GM12878 (cell line): ENCODE results near the gene USP12. TPM values are rescaled to one million over a fixed set of nuclear protein-coding genes. Genes with fewer than 3 reads are reported as not detected.
"Not testable (repeated sequence)": the region's sequence is repeated elsewhere in the genome, so short reads cannot be mapped to it uniquely, and the experiment has no call there.

Experiments used
- ATAC-seq: fragments of 200-7000 bp; cut with Tn5 transposase; 3 replicates; pipeline ENCODE4 v1.9.1; 2020; ENCODE audit warnings: mild to moderate bottlenecking, moderate library complexity
- BruUV-seq: library from RNA; stranded (reverse); fragments of 400-500 nt; replicated peaks from 2 replicates; lab custom pipeline; 2021; lab: Mats Ljungman, UMichigan
- CTCF ChIA-PET: fragments of 300-600 bp; sonication (Branson Sonifier 250); formaldehyde crosslinking; extraction: SDS; loops from one replicate; lab custom pipeline; 2021; ENCODE audit warnings: inconsistent platforms; lab: Yijun Ruan, JAX
- POLR2A ChIA-PET: fragments of 350-600 bp; formaldehyde crosslinking; extraction: SDS; loops from one replicate; lab custom pipeline; 2021; ENCODE audit warnings: inconsistent platforms; lab: Charles Lee
- RAD21 ChIA-PET: fragments of 300-600 bp; sonication (Branson Sonifier 250); formaldehyde crosslinking; loops from one replicate; lab custom pipeline; 2023; ENCODE audit warnings: antibody characterized with exemption; ENCODE audit not compliant: unreplicated experiment; lab: Charles Lee
- SMC1A ChIA-PET: fragments of 300-600 bp; sonication (Branson Sonifier 250); formaldehyde crosslinking; loops from one replicate; lab custom pipeline; 2023; ENCODE audit not compliant: unreplicated experiment, uncharacterized antibody; lab: Charles Lee
- DNase-seq: peaks from one replicate; pipeline ENCODE4 v3.0.0-alpha.2; 2011; ENCODE audit warnings: low read depth, low spot score
- FAIRE-seq: peaks from 3 replicates; lab custom pipeline; 2011; peaks lifted over from hg19 to GRCh38; lab: Jason Lieb, UNC
- H2AFZ ChIP-seq: 2 replicates; pipeline ENCODE4 v1.6.0; 2011; ENCODE audit warnings: low read depth, low read length, control low read depth; ENCODE audit not compliant: control insufficient read depth
- H3K27ac ChIP-seq: 2 replicates; pipeline ENCODE4 v1.5.1; 2011; ENCODE audit warnings: control low read depth; ENCODE audit not compliant: control insufficient read depth, insufficient read depth
- H3K27me3 ChIP-seq, 2 experiments: replicated peaks in 1 of 2; 2 replicates each; pipeline versions ENCODE4 v1.6.0 to v1.6.1; 2011; ENCODE audit warnings: low read length in 1 of 2; ENCODE audit not compliant: control insufficient read depth in 2 of 2, insufficient read depth in 2 of 2
- H3K36me3 ChIP-seq, 2 experiments: 2 replicates each; pipeline ENCODE4 v1.5.1; 2011; ENCODE audit warnings: low read length in 1 of 2; ENCODE audit not compliant: control insufficient read depth in 2 of 2, insufficient read depth in 2 of 2
- H3K4me1 ChIP-seq: 2 replicates; pipeline ENCODE4 v1.6.1; 2011; ENCODE audit warnings: mild to moderate bottlenecking, low read length, moderate library complexity, mixed read lengths; ENCODE audit not compliant: control insufficient read depth, insufficient read depth
- H3K4me2 ChIP-seq: 2 replicates; pipeline ENCODE4 v1.6.0; 2011; ENCODE audit warnings: control low read depth; ENCODE audit not compliant: control insufficient read depth, insufficient read depth
- H3K4me3 ChIP-seq: fragments of 200-600 bp; sonication (generic); 2 replicates; pipeline ENCODE4 v1.5.1; 2016
- H3K79me2 ChIP-seq: 2 replicates; pipeline ENCODE4 v1.6.0; 2011; ENCODE audit warnings: low read length; ENCODE audit not compliant: control insufficient read depth, insufficient read depth
- H3K9ac ChIP-seq: 2 replicates; pipeline ENCODE4 v1.8.0; 2011; ENCODE audit warnings: low read length, control low read depth, mixed read lengths; ENCODE audit not compliant: control insufficient read depth, insufficient read depth
- H3K9me3 ChIP-seq: replicated peaks from 3 replicates; pipeline ENCODE4 v1.5.1; 2011; ENCODE audit warnings: mild to moderate bottlenecking, low read length; ENCODE audit not compliant: control insufficient read depth, insufficient read depth
- H4K20me1 ChIP-seq: 2 replicates; pipeline ENCODE4 v1.6.0; 2011; ENCODE audit not compliant: control insufficient read depth, insufficient read depth
- BRCA1 ChIP-seq: IDR thresholded peaks from 2 replicates; pipeline ENCODE4 v1.6.1; 2011; ENCODE audit warnings: low read depth, low read length, improper control_type of control experiment
- MTA3 ChIP-seq: IDR thresholded peaks from 2 replicates; pipeline ENCODE4 v1.6.1; 2012; ENCODE audit warnings: low read length, inconsistent platforms, borderline replicate concordance
- TCF3 ChIP-seq: IDR thresholded peaks from 2 replicates; pipeline ENCODE4 v1.6.1; 2012; ENCODE audit warnings: low read depth, mild to moderate bottlenecking, low read length, borderline replicate concordance; ENCODE audit not compliant: insufficient read depth
- WGBS: methylation state at CpG from one replicate; pipeline ENCODE4 v1.1.6; 2016; ENCODE audit warnings: low lambda C conversion rate; ENCODE audit not compliant: insufficient replicate concordance, insufficient coverage; ENCODE audit errors: missing lambda C conversion rate; 5-methylcytosine and 5-hydroxymethylcytosine counted together
- in situ Hi-C: fragments of 300-500 bp; cut with MboI; formaldehyde crosslinking; loops from 9 replicates; pipeline ENCODE4 v1.14.3; 2018; ENCODE audit warnings: mixed read lengths
- intact Hi-C: fragments of 100-400 bp; cut with micrococcal nuclease; formaldehyde crosslinking; loops from one replicate; pipeline ENCODE4 v1.14.2; 2022; ENCODE audit not compliant: unreplicated experiment
- polyA plus RNA-seq, 11 experiments: library from polyadenylated mRNA; depleted of rRNA in 4 of 11; unstranded in 6 of 11; stranded (reverse) in 5 of 11; fragments of >200 nt; fragmentation: Nextera tagmentation in 4 of 11; fragmentation: Illumina TruSeq in 1 of 11; extraction: Ambion mirVana in 4 of 11; extraction: Trizol in 1 of 11; gene quantifications; 1 replicate in 1 of 11; 2 replicates in 10 of 11; pipeline versions ENCODE4 v1.2.1 to v1.2.3, GENCODE V29; 2011 to 2016; ENCODE audit warnings: inconsistent platforms in 2 of 11, missing spikeins in 2 of 11, low read depth in 1 of 11
- total RNA-seq, 4 experiments: library from RNA; depleted of rRNA in 3 of 4; stranded (reverse); fragments of >200 nt in 3 of 4; fragmentation: Illumina TruSeq in 1 of 4; extraction: Trizol in 1 of 4; gene quantifications; 2 replicates each; pipeline versions ENCODE4 v1.2.1 to v1.2.3, GENCODE V29; 2013 to 2021
- TF ChIP-seq, protein P1 (sequence below): IDR thresholded peaks from 2 replicates; pipeline ENCODE4 v1.6.1; 2011; ENCODE audit warnings: low read depth, mild to moderate bottlenecking, low read length, moderate library complexity, borderline replicate concordance; ENCODE audit errors: extremely low read depth

Gene USP12
- total and polyA plus RNA-seq, 10 of the 15 experiments (the other 5 are each of a cell fraction or from before 2014, with no cell fraction given) = 3.5 to 32.2 (median 24.6) TPM

DNA sequence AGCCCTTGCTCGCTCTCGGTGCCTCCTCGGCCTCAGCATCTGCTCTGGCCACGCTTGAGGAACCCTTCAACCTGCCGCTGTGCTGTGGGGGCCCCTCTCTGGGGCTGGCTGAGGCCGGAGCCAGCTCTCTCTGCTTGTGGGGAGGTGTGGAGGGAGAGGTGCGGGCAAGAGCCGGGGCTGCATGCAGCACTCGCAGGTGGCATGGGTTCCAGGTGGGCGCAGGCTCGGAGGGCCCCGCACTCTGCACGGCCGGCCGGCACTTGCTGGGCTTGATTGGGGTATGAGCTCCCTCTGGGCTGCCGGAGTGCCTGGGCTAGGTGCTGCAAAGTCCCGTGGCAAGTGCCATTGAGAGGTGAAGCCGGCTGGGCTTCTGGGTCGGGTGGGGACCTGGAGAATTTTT lies 48.0 kb upstream of the USP12 start:
- no TSS peak for BruUV-seq

DNA sequence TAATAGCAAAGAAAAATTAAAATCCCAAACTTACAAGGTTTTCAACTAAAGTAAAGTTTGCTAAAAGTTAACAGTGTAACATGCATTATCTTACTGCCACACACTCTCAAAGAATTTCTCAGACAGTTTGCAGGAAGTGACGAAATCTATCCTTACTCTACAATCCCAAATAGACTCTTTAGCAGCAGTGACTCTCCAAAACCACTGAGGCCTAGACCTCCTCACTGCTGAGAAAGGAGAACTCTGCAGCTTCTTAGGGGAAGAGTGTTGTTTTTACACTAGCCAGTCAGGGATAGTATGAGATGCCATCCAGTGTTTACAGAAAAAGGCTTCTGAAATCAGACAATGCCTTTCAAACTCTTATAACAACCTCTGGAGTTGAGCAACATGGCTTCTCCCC lies 47.2 kb upstream of the USP12 start:
- BruUV-seq, RAD21 ChIA-PET, ATAC-seq, CTCF ChIA-PET, H3K4me3 ChIP-seq, intact Hi-C loops, H3K27ac ChIP-seq, POLR2A ChIA-PET, FAIRE-seq, H3K27me3 ChIP-seq, H3K9ac ChIP-seq, in situ Hi-C loops, H2AFZ ChIP-seq, H3K4me2 ChIP-seq, H3K9me3 ChIP-seq, DNase-seq, H3K4me1 ChIP-seq, H4K20me1 ChIP-seq, H3K36me3 ChIP-seq, H3K79me2 ChIP-seq: not testable (repeated sequence)
- WGBS = 95% methylated on average over 1 of the region's 1 CpG
- SMC1A ChIA-PET = interaction anchor here (1.7 kb wide), 1 partner anchor 87 kb away, joined by 4 read pairs; no protein-coding TSS in a partner anchor

More for the DNA sequence above, 48.0 kb upstream of the USP12 start:
- no peaks in the 10 kb centered on the region; the same call in 2 of the 3 replicates for H3K9me3 ChIP-seq
- H3K4me2 ChIP-seq = no peak overlapping the region
- no peaks in the 10 kb centered on the region for H4K20me1 ChIP-seq
- no peak overlapping the region for H2AFZ ChIP-seq
- intact Hi-C loops = no loop called here
- CTCF ChIA-PET = interaction anchor here (0.8 kb wide), 1 partner anchor 142 kb away, joined by 4 read pairs; no protein-coding TSS in a partner anchor
- no peaks in the 10 kb centered on the region for H3K79me2 ChIP-seq
- peaks cover 8% of the 10 kb centered on the region for H3K4me1 ChIP-seq
- SMC1A ChIA-PET = interaction anchor here (1.7 kb wide), 1 partner anchor 87 kb away, joined by 4 read pairs; no protein-coding TSS in a partner anchor
- 92% methylated on average over 19 of the region's 19 CpGs for WGBS
- no peaks in the 10 kb centered on the region for H3K27me3 ChIP-seq
- H3K4me3 ChIP-seq = no peak overlapping the region
- POLR2A ChIA-PET = no interaction called here
- no peak for ATAC-seq
- RAD21 ChIA-PET = interaction anchor here (0.8 kb wide), 1 partner anchor 45 kb away, joined by 3 read pairs; no protein-coding TSS in a partner anchor
- no peak for TF ChIP-seq BRCA1
- TF ChIP-seq, protein P1, sequence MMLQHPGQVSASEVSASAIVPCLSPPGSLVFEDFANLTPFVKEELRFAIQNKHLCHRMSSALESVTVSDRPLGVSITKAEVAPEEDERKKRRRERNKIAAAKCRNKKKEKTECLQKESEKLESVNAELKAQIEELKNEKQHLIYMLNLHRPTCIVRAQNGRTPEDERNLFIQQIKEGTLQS = no peak
- no peak for TF ChIP-seq MTA3
- TF ChIP-seq TCF3 = no peak
- TF ChIP-seq, all 136 proteins: peak for 0
- in situ Hi-C loops = no loop called here
- FAIRE-seq = no peak
- DNase-seq = no peak
- H3K27ac ChIP-seq = no peak overlapping the region
- no peaks in the 10 kb centered on the region for H3K36me3 ChIP-seq
- no peak overlapping the region for H3K9ac ChIP-seq

DNA sequence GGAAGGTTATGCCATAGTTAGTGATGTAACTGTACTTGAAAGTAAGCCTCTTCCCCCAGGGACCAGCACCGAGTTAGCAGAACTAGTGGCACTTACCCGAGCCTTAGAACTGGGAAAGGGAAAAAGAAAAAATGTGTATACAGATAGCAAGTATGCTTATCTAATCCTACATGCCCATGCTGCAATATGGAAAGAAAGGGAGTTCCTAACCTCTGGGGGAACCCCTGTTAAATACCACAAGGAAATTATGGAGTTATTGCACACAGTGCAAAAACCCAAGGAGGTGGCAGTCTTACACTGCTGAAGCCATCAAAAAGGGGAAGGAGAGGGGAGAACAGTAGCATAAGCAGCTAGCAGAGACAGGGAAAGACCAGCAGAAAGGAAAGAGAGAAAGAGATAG lies 46.2 kb upstream of the USP12 start:
- not testable (repeated sequence) for ATAC-seq, FAIRE-seq
- SMC1A ChIA-PET = interaction anchor here (0.7 kb wide), 1 partner anchor 1039 kb away, joined by 3 read pairs; no protein-coding TSS in a partner anchor

More for the DNA sequence above, 46.2 kb upstream of the USP12 start:
- BruUV-seq, H3K27me3 ChIP-seq, H3K9ac ChIP-seq, RAD21 ChIA-PET, H3K79me2 ChIP-seq, in situ Hi-C loops, H3K27ac ChIP-seq, H3K4me3 ChIP-seq, CTCF ChIA-PET, POLR2A ChIA-PET, H3K4me2 ChIP-seq, H2AFZ ChIP-seq, DNase-seq, intact Hi-C loops, H4K20me1 ChIP-seq, H3K4me1 ChIP-seq, H3K9me3 ChIP-seq, H3K36me3 ChIP-seq: not testable (repeated sequence)
- 56% methylated on average over 2 of the region's 2 CpGs for WGBS
